BJ (cell line): Measurements from ENCODE around the gene CAMSAP3. TPM values are rescaled to one million over a fixed set of nuclear protein-coding genes. Genes with fewer than 3 reads are reported as not detected.

ENCODE experiments used
- CTCF ChIA-PET: fragments of 350-600 bp; formaldehyde crosslinking; extraction: SDS; loops from one replicate; lab custom pipeline; 2021; ENCODE audit warnings: antibody characterized with exemption, inconsistent platforms; lab: Yijun Ruan, JAX
- POLR2A ChIA-PET: fragments of 300-600 bp; sonication (Branson Sonifier 250); formaldehyde crosslinking; extraction: SDS; loops from one replicate; lab custom pipeline; 2021; ENCODE audit warnings: antibody characterized with exemption; lab: Charles Lee
- DNase-seq: peaks from one replicate; pipeline ENCODE4 v3.0.0-alpha.2; 2011; ENCODE audit warnings: low read depth
- H3K27me3 ChIP-seq: 2 replicates; pipeline ENCODE4 v1.6.0; 2011; ENCODE audit warnings: low read length; ENCODE audit not compliant: control insufficient read depth, insufficient read depth
- H3K36me3 ChIP-seq: 2 replicates; pipeline ENCODE4 v1.5.1; 2011; ENCODE audit warnings: low read length; ENCODE audit not compliant: control insufficient read depth, insufficient read depth
- H3K4me3 ChIP-seq: 2 replicates; pipeline ENCODE4 v1.5.1; 2011; ENCODE audit warnings: low read depth, mild to moderate bottlenecking, control low read depth, low read length
- CTCF ChIP-seq: IDR thresholded peaks from 2 replicates; pipeline ENCODE4 v1.5.1; 2011; ENCODE audit warnings: low read depth, mild to moderate bottlenecking, control low read depth, inconsistent platforms, low read length, moderate library complexity; ENCODE audit not compliant: insufficient read depth
- polyA plus RNA-seq: library from polyadenylated mRNA; depleted of rRNA; stranded (reverse); fragments of >200 nt; gene quantifications from 2 replicates; pipeline ENCODE4 v1.2.3, GENCODE V29; 2011

The CAMSAP3 gene
- polyA plus RNA-seq, 1 experiment = not detected

GRCh38 chr19:7602240-7602934 lies 6.7 kb downstream of the CAMSAP3 start:
- H3K4me3 ChIP-seq = no peak overlapping the region
- no peak for TF ChIP-seq CTCF
- no peaks in the 10 kb centered on the region for H3K36me3 ChIP-seq
- H3K27me3 ChIP-seq = peaks cover 3% of the 10 kb centered on the region
- ChIA-PET CTCF (no interaction called here), POLR2A (interaction anchor here (0.6 kb wide), 1 partner anchor 404 kb away, joined by 6 read pairs; no protein-coding TSS in a partner anchor)
- no peak for DNase-seq

DNA sequence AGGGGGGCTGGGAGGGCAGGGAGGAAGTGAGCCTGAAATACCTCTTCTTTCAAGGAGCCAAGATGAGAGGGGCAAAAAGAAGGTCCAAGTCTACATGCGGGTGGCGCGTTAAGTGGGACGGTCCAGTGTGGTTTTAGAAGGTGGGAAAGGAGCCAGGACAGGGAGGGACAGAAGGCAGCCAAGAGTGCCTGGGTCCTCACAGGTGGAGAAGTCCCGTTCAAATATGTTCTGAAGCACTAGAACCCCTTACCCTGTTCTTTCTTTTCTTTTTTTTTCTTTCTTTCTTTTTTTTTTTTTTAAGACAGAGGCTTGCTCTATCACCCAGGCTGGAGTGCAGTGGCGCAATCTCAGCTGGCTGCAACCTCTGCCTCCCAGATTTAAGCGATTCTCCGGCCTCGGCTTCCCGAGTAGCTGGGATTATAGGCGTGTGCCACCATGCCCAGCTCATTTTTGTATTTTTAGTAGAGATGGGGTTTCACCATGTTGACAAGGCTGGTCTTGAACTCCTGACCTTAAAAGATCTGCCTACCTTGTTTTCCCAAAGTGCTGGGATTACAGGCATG lies 7.4 kb downstream of the CAMSAP3 start:
- Histone ChIP-seq H3K4me3 (no peak overlapping the region), H3K36me3 (no peaks in the 10 kb centered on the region), H3K27me3 (peaks cover 2% of the 10 kb centered on the region)
- TF ChIP-seq CTCF = no peak
- ChIA-PET POLR2A (interaction anchor here (0.6 kb wide), 1 partner anchor 403 kb away, joined by 6 read pairs; no protein-coding TSS in a partner anchor), CTCF (no interaction called here)
- no peak for DNase-seq

DNA sequence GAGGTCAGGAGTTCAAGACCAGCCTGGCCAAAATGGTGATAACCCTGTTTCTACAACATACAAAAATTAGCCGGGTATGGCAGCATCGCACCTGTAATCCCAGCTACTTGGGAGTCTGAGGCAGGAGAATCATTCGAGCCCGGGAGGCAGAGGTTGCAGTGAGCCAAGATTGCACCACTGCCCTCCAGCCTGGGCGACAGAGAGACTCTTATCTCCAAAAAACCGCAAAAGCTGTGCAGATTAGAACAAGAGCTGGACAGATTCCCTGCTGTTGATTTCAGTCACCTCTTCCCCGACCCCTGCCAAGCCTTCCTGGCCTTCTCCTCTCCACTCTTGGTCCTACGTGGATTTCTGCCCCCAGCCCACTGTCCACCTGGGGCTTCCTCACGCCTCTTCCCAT lies 8.3 kb downstream of the CAMSAP3 start:
- no peak for TF ChIP-seq CTCF
- DNase-seq = no peak
- POLR2A ChIA-PET = no interaction called here
- CTCF ChIA-PET = no interaction called here
- Histone ChIP-seq H3K27me3 (no peaks in the 10 kb centered on the region), H3K4me3 (no peak overlapping the region), H3K36me3 (no peaks in the 10 kb centered on the region)

- CTCF ChIA-PET = no interaction called here
- TF ChIP-seq CTCF = no peak
- no peaks in the 10 kb centered on the region for H3K36me3 ChIP-seq
- no peaks in the 10 kb centered on the region for H3K27me3 ChIP-seq
- POLR2A ChIA-PET = no interaction called here
- no peak for DNase-seq
- H3K4me3 ChIP-seq = no peak overlapping the region
Observed at GRCh38 chr19:7605490-7606222, 10.0 kb downstream of the CAMSAP3 start.

DNA sequence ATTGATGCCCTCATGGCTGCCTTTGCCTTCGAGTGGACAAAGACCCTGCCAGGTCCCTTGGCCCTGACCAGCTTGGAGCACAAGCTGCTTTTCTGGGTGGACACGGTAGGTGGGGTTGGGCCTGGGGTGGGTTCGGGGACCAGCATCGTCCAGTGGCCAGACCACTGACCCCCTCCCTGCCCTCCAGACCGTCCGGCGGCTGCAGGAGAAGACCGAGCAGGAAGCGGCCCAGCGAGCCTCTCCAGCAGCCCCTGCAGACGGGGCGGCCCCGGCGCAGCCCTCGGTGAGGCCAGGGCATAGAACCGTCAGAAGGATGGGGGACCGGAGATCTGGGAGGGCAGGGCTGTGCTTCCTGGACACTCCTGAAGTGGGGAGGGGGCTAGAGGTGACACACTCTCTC lies 10.6 kb downstream of the CAMSAP3 start:
- ChIA-PET POLR2A (no interaction called here), CTCF (no interaction called here)
- no peak for TF ChIP-seq CTCF
- Histone ChIP-seq H3K36me3 (no peaks in the 10 kb centered on the region), H3K4me3 (no peak overlapping the region), H3K27me3 (no peaks in the 10 kb centered on the region)
- no peak for DNase-seq
